GM19438 (cell line): ENCODE measurements around the gene STMP1.
"Not testable (repeated sequence)": the region's sequence is repeated elsewhere in the genome, so short reads cannot be mapped to it uniquely, and the experiment has no call there.

Source experiments
- ATAC-seq: cut with Tn5 transposase; IDR thresholded peaks from one replicate; pipeline ENCODE4 v1.9.1; 2021; ENCODE audit warnings: low read depth; ENCODE audit not compliant: unreplicated experiment

Gene STMP1

GRCh38 chr7:135662123-135662372 lies 266 bp upstream of the STMP1 start:
- no peak for ATAC-seq

GRCh38 chr7:135664046-135664589 lies 1.8 kb downstream of the STMP1 start:
- ATAC-seq, result no peak

- no peak for ATAC-seq
These were observed 2.7 kb downstream of the STMP1 start for GRCh38 chr7:135665042-135665441.

- no peak for ATAC-seq
These were observed 3.8 kb downstream of the STMP1 start for GRCh38 chr7:135666156-135666555.

- no peak for ATAC-seq
These were observed 4.5 kb downstream of the STMP1 start for GRCh38 chr7:135666846-135667245.

- ATAC-seq, result not testable (repeated sequence)
These were observed 5.3 kb downstream of the STMP1 start for GRCh38 chr7:135667626-135668025.

GRCh38 chr7:135668852-135669395 lies 6.6 kb downstream of the STMP1 start:
- ATAC-seq, result not testable (repeated sequence)

- no peak for ATAC-seq
These were observed 7.5 kb downstream of the STMP1 start for GRCh38 chr7:135669774-135670173.

GRCh38 chr7:135670179-135670578 lies 7.9 kb downstream of the STMP1 start:
- no peak for ATAC-seq

- no peak for ATAC-seq
These were observed 10.4 kb downstream of the STMP1 start for GRCh38 chr7:135672560-135673359.

GRCh38 chr7:135673360-135673706 lies 11.0 kb downstream of the STMP1 start:
- no peak for ATAC-seq

GRCh38 chr7:135678612-135679575 lies 16.6 kb downstream of the STMP1 start:
- ATAC-seq, result no peak

- ATAC-seq, result no peak
These were observed 19.4 kb downstream of the STMP1 start for GRCh38 chr7:135681762-135682161.

- no peak for ATAC-seq
These were observed 19.9 kb downstream of the STMP1 start for GRCh38 chr7:135682191-135682590.

- ATAC-seq, result no peak
These were observed 21.3 kb downstream of the STMP1 start for GRCh38 chr7:135683609-135684008.

GRCh38 chr7:135684136-135684535 lies 21.8 kb downstream of the STMP1 start:
- no peak for ATAC-seq

GRCh38 chr7:135684699-135685098 lies 22.4 kb downstream of the STMP1 start:
- ATAC-seq, result no peak

- no peak for ATAC-seq
These were observed 23.2 kb downstream of the STMP1 start for GRCh38 chr7:135685306-135686084.

GRCh38 chr7:135687466-135687865 lies 25.2 kb downstream of the STMP1 start:
- ATAC-seq, result no peak

- ATAC-seq, result no peak
These were observed 28.3 kb downstream of the STMP1 start for GRCh38 chr7:135690566-135690965.

- no peak for ATAC-seq
These were observed 29.7 kb downstream of the STMP1 start for GRCh38 chr7:135692055-135692454.
